A549 (cell line): Measurements from ENCODE around the gene SLC6A6. TPM values are rescaled to one million over a fixed set of nuclear protein-coding genes. Genes with fewer than 3 reads are reported as not detected.

Experiments
- ATAC-seq, 2 experiments: fragments of 200-7000 bp in 1 of 2; fragments of >200 bp in 1 of 2; cut with Nextera tagmentation in 1 of 2; cut with Tn5 transposase in 1 of 2; 3 replicates each; pipeline versions ENCODE4 v1.8.0 to v1.9.1; 2018 to 2020; ENCODE audit warnings: mild to moderate bottlenecking in 1 of 2, moderate library complexity in 1 of 2
- CTCF ChIA-PET: fragments of 300-600 bp; sonication (Branson Sonifier 250); formaldehyde crosslinking; extraction: SDS; loops from one replicate; lab custom pipeline; 2021; ENCODE audit warnings: antibody characterized with exemption, inconsistent platforms; lab: Yijun Ruan, JAX
- POLR2A ChIA-PET: fragments of 350-600 bp; formaldehyde crosslinking; extraction: SDS; loops from one replicate; lab custom pipeline; 2021; ENCODE audit warnings: antibody characterized with exemption, inconsistent platforms; lab: Yijun Ruan, JAX
- DNase-seq, 2 experiments: peaks; one replicate each; pipeline versions ENCODE4 v3.0.0 to v3.0.0-alpha.2; 2011 to 2016; ENCODE audit warnings: low read depth in 1 of 2, low spot score in 1 of 2
- FAIRE-seq: peaks from 2 replicates; lab custom pipeline; 2011; peaks lifted over from hg19 to GRCh38; lab: Jason Lieb, UNC
- H3K27ac ChIP-seq, 2 experiments: fragments of >200 bp; sonication (Bioruptor Twin); formaldehyde crosslinking; 3 replicates each; pipeline ENCODE4 v1.5.1; 2016 to 2017
- H3K4me1 ChIP-seq: fragments of >200 bp; sonication (Bioruptor Twin); formaldehyde crosslinking; 3 replicates; pipeline ENCODE4 v1.6.1; 2016
- H3K4me2 ChIP-seq: fragments of >200 bp; sonication (Bioruptor Twin); formaldehyde crosslinking; 3 replicates; pipeline ENCODE4 v1.6.1; 2016
- H3K4me3 ChIP-seq: fragments of >200 bp; sonication (Bioruptor Twin); formaldehyde crosslinking; 3 replicates; pipeline ENCODE4 v1.5.1; 2016
- H3K9me3 ChIP-seq: fragments of >200 bp; sonication (Bioruptor Twin); formaldehyde crosslinking; 3 replicates; pipeline ENCODE4 v1.6.1; 2016
- CBX2 ChIP-seq: fragments of 200-600 bp; sonication (generic); IDR thresholded peaks from 2 replicates; pipeline ENCODE4 v1.6.1; 2016; ENCODE audit warnings: low read depth, mild to moderate bottlenecking, borderline replicate concordance
- CBX8 ChIP-seq: fragments of 200-600 bp; sonication (generic); IDR thresholded peaks from 2 replicates; pipeline ENCODE4 v1.6.1; 2016
- CEBPB ChIP-seq, 2 experiments: fragments of >200 bp in 1 of 2; sonication (Bioruptor Twin) in 1 of 2; formaldehyde crosslinking in 1 of 2; IDR thresholded peaks; 2 replicates each; pipeline ENCODE4 v1.6.1; 2012 to 2016
- EP300 ChIP-seq, 2 experiments: fragments of >200 bp; sonication (Bioruptor Twin); formaldehyde crosslinking; IDR thresholded peaks; 2 replicates in 1 of 2; 3 replicates in 1 of 2; pipeline ENCODE4 v1.6.1; 2016 to 2017
- FOSB ChIP-seq: fragments of 250-450 bp; sonication (Bioruptor Pico); IDR thresholded peaks from 2 replicates; pipeline ENCODE4 v1.5.0; 2020; ENCODE audit warnings: mild to moderate bottlenecking, moderate library complexity
- HEYL ChIP-seq: fragments of 250-450 bp; sonication (Bioruptor Pico); IDR thresholded peaks from 2 replicates; pipeline ENCODE4 v1.8.0; 2021; ENCODE audit warnings: mild to moderate bottlenecking, moderate library complexity
- JUNB ChIP-seq: fragments of >200 bp; sonication (Bioruptor Twin); formaldehyde crosslinking; IDR thresholded peaks from 2 replicates; pipeline ENCODE4 v1.6.1; 2016
- MAFK ChIP-seq: fragments of 450-650 bp; IDR thresholded peaks from 2 replicates; pipeline ENCODE4 v1.6.1; 2014; ENCODE audit not compliant: partially characterized antibody
- NPAS2 ChIP-seq: fragments of 250-450 bp; sonication (Bioruptor Pico); IDR thresholded peaks from 2 replicates; pipeline ENCODE4 v1.8.0; 2022; ENCODE audit warnings: mild to moderate bottlenecking, moderate library complexity, borderline replicate concordance
- PHF8 ChIP-seq: fragments of 200-600 bp; sonication (generic); IDR thresholded peaks from 2 replicates; pipeline ENCODE4 v1.6.1; 2016; ENCODE audit warnings: low read depth, mild to moderate bottlenecking, antibody characterized with exemption, moderate library complexity, borderline replicate concordance
- POLR2AphosphoS2 ChIP-seq: conservative IDR thresholded peaks from 2 replicates; pipeline ENCODE4 v1.6.1; 2012; ENCODE audit warnings: low read length, improper control_type of control experiment, inconsistent platforms
- RAD21 ChIP-seq, 2 experiments: fragments of >200 bp in 1 of 2; sonication (Bioruptor Twin) in 1 of 2; formaldehyde crosslinking in 1 of 2; IDR thresholded peaks in 1 of 2; conservative IDR thresholded peaks in 1 of 2; 2 replicates in 1 of 2; 3 replicates in 1 of 2; pipeline ENCODE4 v1.6.1; 2012 to 2018; ENCODE audit warnings: inconsistent platforms in 1 of 2
- TFCP2L1 ChIP-seq: fragments of 250-450 bp; sonication (Bioruptor Pico); IDR thresholded peaks from 2 replicates; pipeline ENCODE4 v1.5.0; 2021; ENCODE audit warnings: mild to moderate bottlenecking
- ZC3H11A ChIP-seq: fragments of 450-650 bp; IDR thresholded peaks from 2 replicates; pipeline ENCODE4 v1.6.1; 2014; ENCODE audit warnings: antibody characterized with exemption, mild to moderate bottlenecking
- ZFP36 ChIP-seq: fragments of 450-650 bp; IDR thresholded peaks from 2 replicates; pipeline ENCODE4 v1.6.1; 2014; ENCODE audit warnings: borderline replicate concordance; ENCODE audit not compliant: partially characterized antibody
- WGBS: methylation state at CpG from one replicate; pipeline ENCODE4 v1.1.6; 2017; ENCODE audit errors: missing lambda C conversion rate; 5-methylcytosine and 5-hydroxymethylcytosine counted together
- polyA plus RNA-seq, 4 experiments: library from polyadenylated mRNA; depleted of rRNA in 3 of 4; stranded (reverse); fragments of >200 nt; fragmentation: RNase III in 1 of 4; extraction: RNeasy Plus Mini Kit Qiagen cat#74134 plus additional on column Dnase treatment in 1 of 4; gene quantifications; 2 replicates in 3 of 4; 3 replicates in 1 of 4; pipeline ENCODE4 v1.2.3, GENCODE V29; 2011 to 2017
- TF ChIP-seq, protein P1 (sequence below): fragments of >200 bp; sonication (Bioruptor Twin); formaldehyde crosslinking; IDR thresholded peaks from 2 replicates; pipeline ENCODE4 v1.6.1; 2016
- TF ChIP-seq, protein P2 (sequence below): IDR thresholded peaks from 2 replicates; pipeline ENCODE4 v1.6.1; 2012
- TF ChIP-seq, protein P3 (sequence below): IDR thresholded peaks from 2 replicates; pipeline ENCODE4 v1.6.1; 2012; ENCODE audit warnings: low read depth, borderline replicate concordance
- TF ChIP-seq, protein P4 (sequence below): fragments of >200 bp; sonication (Bioruptor Twin); formaldehyde crosslinking; IDR thresholded peaks from 3 replicates; pipeline ENCODE4 v1.6.1; 2016

The SLC6A6 gene
- polyA plus RNA-seq, 2 of the 4 experiments (the other 2 are of a cell fraction): 73.3 to 73.8 TPM

DNA sequence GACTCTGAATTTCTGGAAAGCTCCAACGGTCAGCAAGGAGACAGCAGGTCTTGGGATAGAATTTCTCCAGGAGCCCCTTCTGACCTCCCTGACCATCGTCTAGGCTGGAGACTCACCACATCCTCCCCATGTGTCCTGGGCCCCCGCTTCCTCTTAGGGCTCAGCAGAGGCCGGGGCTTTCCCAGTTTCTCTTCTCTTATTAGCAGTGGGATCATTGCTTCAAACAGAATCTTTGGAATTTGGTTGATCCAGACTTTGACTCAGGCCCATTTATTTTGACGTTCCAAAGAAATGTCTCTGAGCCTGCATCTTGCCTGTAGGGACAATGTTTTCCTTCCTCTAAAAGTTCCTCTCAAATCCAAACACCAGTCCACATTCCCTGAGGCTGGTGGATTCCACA is 38.4 kb upstream of the SLC6A6 start:
- Histone ChIP-seq H3K9me3 (no peaks in the 10 kb centered on the region), H3K4me1 (no peaks in the 10 kb centered on the region), H3K27ac (no peak overlapping the region), H3K4me3 (no peak overlapping the region), H3K4me2 (no peak overlapping the region)
- POLR2A ChIA-PET: no interaction called here
- DNase-seq (no peak), FAIRE-seq (no peak), ATAC-seq (no peak)
- TF ChIP-seq RAD21 (conservative IDR thresholded peaks at IDR 0.05 in 1 of 2, IDR thresholded peaks at IDR 0.05 in 1 of 2): no peak
- TF ChIP-seq, protein P1, sequence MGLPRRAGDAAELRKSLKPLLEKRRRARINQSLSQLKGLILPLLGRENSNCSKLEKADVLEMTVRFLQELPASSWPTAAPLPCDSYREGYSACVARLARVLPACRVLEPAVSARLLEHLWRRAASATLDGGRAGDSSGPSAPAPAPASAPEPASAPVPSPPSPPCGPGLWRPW: no peak
- TF ChIP-seq FOSB: no peak
- no peak for TF ChIP-seq HEYL (CRISPR knock-in tag)
- no peak for TF ChIP-seq CBX8
- no peak for TF ChIP-seq MAFK
- TF ChIP-seq, protein P2, sequence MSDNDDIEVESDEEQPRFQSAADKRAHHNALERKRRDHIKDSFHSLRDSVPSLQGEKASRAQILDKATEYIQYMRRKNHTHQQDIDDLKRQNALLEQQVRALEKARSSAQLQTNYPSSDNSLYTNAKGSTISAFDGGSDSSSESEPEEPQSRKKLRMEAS: no peak
- TF ChIP-seq CBX2: no peak
- TF ChIP-seq TFCP2L1 (CRISPR knock-in tag): no peak
- no peak for TF ChIP-seq EP300 (IDR thresholded peaks at IDR 0.05)
- WGBS: 46% methylated on average over 5 of the region's 5 CpGs
- CTCF ChIA-PET: interaction anchor here (0.9 to 1.3 kb wide), 3 partner anchors 12 to 103 kb away, joined by 3 to 4 read pairs (median 3); no protein-coding TSS in a partner anchor

DNA sequence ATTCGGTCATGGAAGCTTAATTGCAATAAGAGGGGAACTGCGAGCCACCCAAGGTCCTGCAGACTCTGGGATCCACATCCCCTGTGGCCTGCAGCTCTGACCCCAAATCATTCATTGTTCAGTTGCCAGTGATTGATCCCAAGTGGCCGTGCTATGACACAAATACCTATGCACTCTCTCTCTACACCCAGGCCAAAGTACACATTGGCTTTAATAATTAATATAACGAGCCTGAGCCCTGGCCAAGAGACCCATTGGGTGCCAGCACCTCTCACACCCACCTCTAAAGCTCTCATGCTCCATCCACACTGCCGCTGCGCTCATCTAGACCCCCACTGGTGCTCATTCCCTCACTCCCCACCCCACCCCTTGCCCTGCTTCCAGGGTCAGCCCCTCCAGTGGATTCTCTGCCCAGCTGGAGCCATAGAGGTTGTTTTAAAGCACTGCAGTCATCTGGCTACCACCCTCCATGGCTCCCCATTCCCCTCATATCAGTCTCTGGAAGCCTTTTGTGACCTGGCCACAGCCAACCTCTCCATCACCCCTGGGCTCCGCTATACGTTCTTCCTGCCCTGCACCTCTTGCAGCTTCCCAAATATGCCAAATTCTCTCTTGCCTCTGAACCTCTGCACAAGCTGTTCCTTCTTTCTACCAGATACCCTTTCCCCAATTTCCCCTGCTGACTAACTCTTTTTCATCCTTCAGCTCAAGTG is 37.7 kb upstream of the SLC6A6 start:
- FAIRE-seq: no peak
- POLR2A ChIA-PET: no interaction called here

DNA sequence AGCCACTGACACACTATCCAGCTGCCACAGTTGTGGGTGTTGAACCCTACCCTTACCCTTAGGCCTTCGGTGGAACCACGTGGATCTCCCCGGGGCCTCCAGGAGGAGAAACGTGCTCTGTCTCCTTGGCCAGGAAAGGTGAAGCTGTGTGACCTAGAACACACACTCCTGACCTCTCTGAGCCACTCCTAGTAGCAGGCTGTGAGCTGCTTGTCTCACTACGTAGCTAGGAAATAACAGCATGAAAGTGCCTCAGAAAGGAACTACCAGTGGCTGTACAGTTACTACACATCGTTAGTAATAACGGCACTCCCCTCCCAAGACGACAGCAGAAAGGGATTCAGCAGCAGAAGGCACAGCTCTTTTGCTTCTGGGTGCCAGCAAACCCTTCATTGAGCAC is 36.2 kb upstream of the SLC6A6 start:
- ChIA-PET CTCF (interaction anchor here (0.8 to 1.2 kb wide), 3 partner anchors 9 to 163 kb away, joined by 3 to 4 read pairs (median 3); no protein-coding TSS in a partner anchor), POLR2A (no interaction called here)
- 73% methylated on average over 4 of the region's 8 CpGs for WGBS
- no peak overlapping the region for H3K4me3 ChIP-seq
- FAIRE-seq: no peak
- H3K27ac ChIP-seq: no peak overlapping the region
- H3K4me1 ChIP-seq: peaks cover 14% of the 10 kb centered on the region; the same call in 2 of the 3 replicates
- no peaks in the 10 kb centered on the region for H3K9me3 ChIP-seq
- ATAC-seq: no peak
- no peak for DNase-seq
- TF ChIP-seq JUNB: no peak
- TF ChIP-seq POLR2AphosphoS2: no peak
- no peak overlapping the region for H3K4me2 ChIP-seq

More for the DNA sequence above, 37.7 kb upstream of the SLC6A6 start:
- no peak for ATAC-seq
- no peak overlapping the region for H3K4me3 ChIP-seq
- no peak overlapping the region for H3K4me2 ChIP-seq
- 80% methylated on average over 8 of the region's 8 CpGs for WGBS
- H3K9me3 ChIP-seq: no peaks in the 10 kb centered on the region
- no peak for TF ChIP-seq ZC3H11A
- no peak for TF ChIP-seq PHF8
- TF ChIP-seq, protein P2: no peak
- no peak for DNase-seq
- H3K4me1 ChIP-seq: peaks cover under 1% of the 10 kb centered on the region; the same call in 2 of the 3 replicates
- CTCF ChIA-PET: interaction anchor here (0.7 to 1.4 kb wide), 6 partner anchors 13 to 104 kb away, joined by 3 read pairs; no protein-coding TSS in a partner anchor
- no peak overlapping the region for H3K27ac ChIP-seq

DNA sequence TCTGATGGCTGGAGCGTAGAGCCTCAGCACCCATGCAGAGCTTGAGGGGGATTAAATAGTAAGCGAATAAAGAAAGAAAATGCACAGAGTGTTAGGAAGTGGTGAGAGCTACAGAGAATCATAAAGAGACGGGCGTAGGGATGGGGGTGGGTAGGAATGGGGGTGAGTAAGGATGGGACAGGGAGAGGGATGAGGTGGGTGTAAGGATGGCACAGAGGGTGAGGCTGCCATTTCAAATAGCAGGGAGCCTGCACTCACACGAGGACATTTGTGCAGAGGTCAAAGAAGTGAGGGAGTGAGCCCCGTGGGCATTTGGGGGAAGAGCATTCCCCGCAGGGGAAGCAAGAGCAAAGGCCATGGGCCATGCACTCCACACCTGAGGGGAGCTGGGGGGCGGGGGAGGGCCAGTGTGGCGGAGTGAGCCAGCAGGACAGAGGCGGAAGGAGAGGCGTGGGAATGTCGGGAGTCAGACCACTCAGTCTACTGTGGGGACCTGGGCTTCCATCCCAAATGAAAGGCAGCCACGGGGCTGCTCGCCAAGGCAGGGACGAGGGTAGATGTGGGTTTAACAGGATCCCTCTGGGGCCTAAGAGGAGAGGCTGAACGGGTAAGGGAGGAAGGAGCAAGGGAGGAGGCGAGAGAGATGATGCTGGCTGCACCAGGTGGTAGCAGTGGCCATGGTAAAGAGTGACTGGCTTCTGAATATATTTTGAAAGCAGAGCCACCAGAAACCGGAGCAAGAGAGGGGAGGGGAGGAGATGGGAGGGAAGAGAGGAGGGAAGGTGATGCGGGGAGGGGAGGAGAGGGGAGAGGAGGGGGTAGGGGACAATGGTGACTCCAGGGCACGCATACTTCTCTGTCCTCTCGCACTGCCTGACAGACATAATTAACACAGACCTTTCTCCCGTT is 35.2 kb upstream of the SLC6A6 start:
- Histone ChIP-seq H3K9me3 (no peaks in the 10 kb centered on the region), H3K27ac (no peak overlapping the region), H3K4me2 (no peak overlapping the region), H3K4me3 (no peak overlapping the region), H3K4me1 (peaks cover 23% of the 10 kb centered on the region)
- ChIA-PET POLR2A (no interaction called here), CTCF (interaction anchor here (0.8 to 2.2 kb wide), 4 partner anchors 8 to 164 kb away, joined by 3 to 7 read pairs (median 5); no protein-coding TSS in a partner anchor)
- no peak for DNase-seq
- TF ChIP-seq NPAS2 (CRISPR knock-in tag) (no peak), ZFP36 (no peak), CEBPB (IDR thresholded peaks at IDR 0.05) (no peak)
- TF ChIP-seq, protein P3, sequence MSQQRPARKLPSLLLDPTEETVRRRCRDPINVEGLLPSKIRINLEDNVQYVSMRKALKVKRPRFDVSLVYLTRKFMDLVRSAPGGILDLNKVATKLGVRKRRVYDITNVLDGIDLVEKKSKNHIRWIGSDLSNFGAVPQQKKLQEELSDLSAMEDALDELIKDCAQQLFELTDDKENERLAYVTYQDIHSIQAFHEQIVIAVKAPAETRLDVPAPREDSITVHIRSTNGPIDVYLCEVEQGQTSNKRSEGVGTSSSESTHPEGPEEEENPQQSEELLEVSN: no peak
- TF ChIP-seq, protein P4, sequence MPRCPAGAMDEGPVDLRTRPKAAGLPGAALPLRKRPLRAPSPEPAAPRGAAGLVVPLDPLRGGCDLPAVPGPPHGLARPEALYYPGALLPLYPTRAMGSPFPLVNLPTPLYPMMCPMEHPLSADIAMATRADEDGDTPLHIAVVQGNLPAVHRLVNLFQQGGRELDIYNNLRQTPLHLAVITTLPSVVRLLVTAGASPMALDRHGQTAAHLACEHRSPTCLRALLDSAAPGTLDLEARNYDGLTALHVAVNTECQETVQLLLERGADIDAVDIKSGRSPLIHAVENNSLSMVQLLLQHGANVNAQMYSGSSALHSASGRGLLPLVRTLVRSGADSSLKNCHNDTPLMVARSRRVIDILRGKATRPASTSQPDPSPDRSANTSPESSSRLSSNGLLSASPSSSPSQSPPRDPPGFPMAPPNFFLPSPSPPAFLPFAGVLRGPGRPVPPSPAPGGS: no peak
- 77% methylated on average over 20 of the region's 22 CpGs for WGBS
- ATAC-seq: no peak
- no peak for FAIRE-seq
